Cardiac muscle cell (in vitro differentiated cells and primary cell): Measurements from ENCODE around the gene SCNM1. TPM values are rescaled to one million over a fixed set of nuclear protein-coding genes. Genes with fewer than 3 reads are reported as not detected.
"Not testable (repeated sequence)": the region's sequence is repeated elsewhere in the genome, so short reads cannot be mapped to it uniquely, and the experiment has no call there.

Experiments used
- DNase-seq, 2 donors: peaks; one replicate each; pipeline versions ENCODE4 v3.0.0 to v3.0.0-alpha.2; 2010 to 2017; ENCODE audit warnings: low read depth in 1 of 2, low spot score in 1 of 2
- H3K27ac ChIP-seq: fragments of 200-600 bp; sonication (generic); 2 replicates; pipeline ENCODE4 v1.5.1; 2016
- H3K27me3 ChIP-seq: fragments of 200-600 bp; sonication (generic); 2 replicates; pipeline ENCODE4 v1.6.0; 2016; ENCODE audit warnings: control low read depth
- H3K36me3 ChIP-seq: fragments of 200-600 bp; sonication (generic); 2 replicates; pipeline ENCODE4 v1.5.1; 2016; ENCODE audit warnings: control low read depth
- H3K4me1 ChIP-seq: fragments of 200-600 bp; sonication (generic); 2 replicates; pipeline ENCODE4 v1.8.1; 2017; ENCODE audit warnings: low read depth, mild to moderate bottlenecking, mixed run types
- H3K4me3 ChIP-seq: fragments of 200-600 bp; sonication (generic); 2 replicates; pipeline ENCODE4 v1.5.1; 2016; ENCODE audit warnings: mild to moderate bottlenecking
- H3K9me3 ChIP-seq: fragments of 200-600 bp; sonication (generic); 2 replicates; pipeline ENCODE4 v1.5.1; 2017; ENCODE audit warnings: low read depth, mild to moderate bottlenecking, control low read depth
- polyA plus RNA-seq: library from polyadenylated mRNA; unstranded; fragments of >200 nt; fragmentation: Nextera tagmentation; extraction: Ambion mirVana; gene quantifications from 2 replicates; pipeline ENCODE4 v1.2.1, GENCODE V29; 2016
- total RNA-seq: library from RNA; depleted of rRNA; stranded (reverse); fragments of >200 nt; gene quantifications from 2 replicates; pipeline ENCODE4 v1.2.3, GENCODE V29; 2016
- TF ChIP-seq, protein P1 (sequence below): IDR thresholded peaks from 2 replicates; pipeline ENCODE4 v1.5.1; 2012; ENCODE audit warnings: low read depth, mild to moderate bottlenecking, low read length

The SCNM1 gene
- total and polyA plus RNA-seq, 2 experiments from 2014 or later, result 30.8 to 80.7 TPM

DNA sequence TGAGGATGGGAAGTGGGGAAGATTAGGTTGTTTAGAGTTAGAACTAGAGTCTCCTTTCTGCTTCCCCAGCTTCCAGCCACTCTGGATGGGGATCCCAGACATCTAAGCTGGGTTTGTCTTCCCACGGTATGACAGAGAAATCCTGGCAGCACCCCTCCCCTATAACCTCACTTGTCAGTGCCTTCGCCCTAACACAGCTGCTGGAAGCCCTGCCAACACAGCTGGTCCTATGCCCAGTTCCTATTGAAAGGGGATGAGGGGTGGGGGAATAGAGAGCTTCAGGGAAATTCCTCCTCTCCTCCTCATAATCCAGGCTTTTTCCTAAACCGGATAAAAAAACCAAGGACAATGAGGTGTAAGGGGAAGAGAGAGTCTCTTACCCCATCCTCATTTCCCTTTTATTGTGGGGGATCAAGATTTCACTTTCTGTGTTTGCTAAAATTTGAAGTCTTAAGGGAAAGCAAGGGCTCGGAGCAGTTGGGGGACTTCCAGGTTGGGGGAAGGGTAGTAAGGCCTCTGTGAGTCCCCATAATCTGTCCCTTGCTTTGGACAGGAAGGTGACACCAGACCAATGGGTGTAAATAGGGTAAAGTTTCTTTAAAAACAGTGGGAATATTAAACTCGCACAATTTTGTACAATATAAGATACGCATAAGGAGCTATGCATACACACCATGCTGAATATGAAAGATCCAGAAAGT, 9.2 kb downstream of the SCNM1 start:
- Histone ChIP-seq H3K4me1 (no peaks in the 10 kb centered on the region), H3K4me3 (no peak overlapping the region), H3K9me3 (no peaks in the 10 kb centered on the region), H3K36me3 (peaks cover 26% of the 10 kb centered on the region), H3K27me3 (no peaks in the 10 kb centered on the region), H3K27ac (no peak overlapping the region)
- DNase-seq, result peak in 1 of 2 donors; percentile 23
- TF ChIP-seq, protein P1, sequence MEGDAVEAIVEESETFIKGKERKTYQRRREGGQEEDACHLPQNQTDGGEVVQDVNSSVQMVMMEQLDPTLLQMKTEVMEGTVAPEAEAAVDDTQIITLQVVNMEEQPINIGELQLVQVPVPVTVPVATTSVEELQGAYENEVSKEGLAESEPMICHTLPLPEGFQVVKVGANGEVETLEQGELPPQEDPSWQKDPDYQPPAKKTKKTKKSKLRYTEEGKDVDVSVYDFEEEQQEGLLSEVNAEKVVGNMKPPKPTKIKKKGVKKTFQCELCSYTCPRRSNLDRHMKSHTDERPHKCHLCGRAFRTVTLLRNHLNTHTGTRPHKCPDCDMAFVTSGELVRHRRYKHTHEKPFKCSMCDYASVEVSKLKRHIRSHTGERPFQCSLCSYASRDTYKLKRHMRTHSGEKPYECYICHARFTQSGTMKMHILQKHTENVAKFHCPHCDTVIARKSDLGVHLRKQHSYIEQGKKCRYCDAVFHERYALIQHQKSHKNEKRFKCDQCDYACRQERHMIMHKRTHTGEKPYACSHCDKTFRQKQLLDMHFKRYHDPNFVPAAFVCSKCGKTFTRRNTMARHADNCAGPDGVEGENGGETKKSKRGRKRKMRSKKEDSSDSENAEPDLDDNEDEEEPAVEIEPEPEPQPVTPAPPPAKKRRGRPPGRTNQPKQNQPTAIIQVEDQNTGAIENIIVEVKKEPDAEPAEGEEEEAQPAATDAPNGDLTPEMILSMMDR, result no peak

DNA sequence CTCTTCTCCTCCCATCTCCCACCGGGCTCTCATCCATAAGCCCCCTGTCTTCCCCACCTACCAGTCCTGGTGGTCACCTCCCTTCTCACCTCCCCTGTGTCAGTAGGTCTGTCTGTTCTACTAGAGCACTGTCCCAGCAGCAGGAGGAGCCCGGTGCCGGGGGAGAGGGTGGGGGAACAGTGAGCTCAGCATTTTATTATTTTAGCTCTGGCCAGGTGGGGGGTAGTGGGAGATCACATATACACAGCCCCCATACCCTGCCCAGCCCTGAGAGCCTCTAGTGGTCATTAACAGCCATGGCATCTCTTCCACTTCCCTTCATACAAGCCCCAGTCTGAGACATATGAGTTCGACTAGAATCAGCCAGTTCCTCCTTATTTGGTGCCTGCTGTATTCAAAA, 9.9 kb downstream of the SCNM1 start, which contains the start of gene TMOD4:
TSS of gene TMOD4 (minus strand) at position 119 of the 400 bp plus-strand sequence. CDS start 1,106 bp downstream, outside the sequence.
- Histone ChIP-seq H3K9me3 (no peaks in the 10 kb centered on the region), H3K36me3 (peaks cover 26% of the 10 kb centered on the region), H3K27me3 (no peaks in the 10 kb centered on the region), H3K27ac (no peak within 1 kb of the TSS), H3K4me1 (no peaks in the 10 kb centered on the region), H3K4me3 (no peak within 1 kb of the TSS)
- no peak for DNase-seq
- TF ChIP-seq, protein P1, result peak; percentile 60

DNA sequence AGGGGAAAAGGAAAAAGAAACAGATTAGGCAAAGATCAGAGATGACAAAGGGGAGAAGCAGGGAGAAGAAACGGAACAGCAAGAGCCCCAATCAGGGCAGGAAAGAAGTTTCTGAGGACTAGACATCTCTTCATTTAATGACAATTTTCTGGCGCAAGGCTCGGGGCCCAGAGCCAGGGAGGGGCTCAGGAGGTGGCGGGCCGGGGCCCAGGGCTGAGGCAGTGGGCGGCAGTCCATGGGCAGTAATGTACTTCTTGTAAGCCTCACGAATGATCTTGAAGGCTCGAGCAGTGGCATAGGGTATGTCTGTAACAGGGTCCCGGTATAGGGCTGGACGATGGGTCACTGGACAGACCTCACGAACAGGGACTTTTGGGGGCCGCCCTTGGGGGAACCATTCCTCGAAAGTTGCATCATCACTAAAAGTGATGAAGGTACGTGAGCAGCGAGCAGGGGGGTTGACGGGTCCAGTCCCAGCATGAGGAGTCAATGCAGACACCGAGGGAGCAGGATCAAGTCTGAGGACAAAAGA, 10.6 kb downstream of the SCNM1 start:
- TF ChIP-seq, protein P1, result no peak
- Histone ChIP-seq H3K4me3 (no peak overlapping the region), H3K27ac (no peak overlapping the region), H3K36me3 (peaks cover 28% of the 10 kb centered on the region), H3K9me3 (no peaks in the 10 kb centered on the region), H3K4me1 (no peaks in the 10 kb centered on the region), H3K27me3 (no peaks in the 10 kb centered on the region)
- no peak for DNase-seq

DNA sequence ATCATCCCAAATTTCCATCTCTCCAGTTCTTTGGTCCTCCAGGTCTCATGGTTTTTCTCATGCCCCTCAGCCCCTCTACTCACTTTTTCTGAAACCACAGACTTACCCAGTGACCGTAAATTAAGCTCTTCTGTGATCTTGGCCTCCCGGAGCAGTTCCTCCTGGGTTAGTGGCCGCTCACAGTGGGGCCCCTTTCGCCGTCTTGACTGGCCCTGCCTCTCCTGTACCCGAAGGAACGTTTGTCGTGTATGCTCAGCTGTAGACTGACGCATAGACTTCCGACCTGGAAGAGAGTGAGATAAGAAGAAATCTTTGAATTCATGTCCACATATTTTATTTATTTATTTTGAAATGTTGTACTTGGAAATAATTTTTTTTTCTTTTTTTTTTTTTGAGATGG, 18.3 kb downstream of the SCNM1 start:
- TF ChIP-seq, protein P1, result no peak
- Histone ChIP-seq H3K4me1 (no peaks in the 10 kb centered on the region), H3K27me3 (no peaks in the 10 kb centered on the region), H3K4me3 (no peak overlapping the region), H3K9me3 (no peaks in the 10 kb centered on the region), H3K36me3 (peaks cover 33% of the 10 kb centered on the region), H3K27ac (no peak overlapping the region)
- DNase-seq, result no peak

DNA sequence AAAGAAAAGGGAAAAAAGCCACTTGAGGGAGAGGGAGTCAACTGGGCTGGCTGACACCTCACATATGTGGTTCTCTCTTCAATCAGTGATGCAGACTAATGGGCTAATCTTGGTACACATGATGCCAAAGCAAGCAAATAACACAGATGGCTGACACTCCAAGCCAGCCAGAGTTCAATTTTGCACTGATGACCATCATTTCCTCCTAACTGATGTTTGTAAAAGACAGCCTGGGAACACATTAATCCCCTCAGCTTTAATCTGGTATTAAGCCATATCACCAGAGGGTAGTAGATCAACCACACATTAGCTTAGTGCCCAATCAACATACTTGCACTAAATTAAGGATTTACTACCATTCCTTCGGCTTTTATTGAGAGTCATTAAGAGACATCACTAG, 21.3 kb downstream of the SCNM1 start:
- no peak overlapping the region for H3K4me3 ChIP-seq
- TF ChIP-seq, protein P1, result no peak
- no peaks in the 10 kb centered on the region for H3K27me3 ChIP-seq
- no peaks in the 10 kb centered on the region for H3K4me1 ChIP-seq
- H3K27ac ChIP-seq, result no peak overlapping the region
- peaks cover 20% of the 10 kb centered on the region for H3K36me3 ChIP-seq
- no peak for DNase-seq
- H3K9me3 ChIP-seq, result no peaks in the 10 kb centered on the region

DNA sequence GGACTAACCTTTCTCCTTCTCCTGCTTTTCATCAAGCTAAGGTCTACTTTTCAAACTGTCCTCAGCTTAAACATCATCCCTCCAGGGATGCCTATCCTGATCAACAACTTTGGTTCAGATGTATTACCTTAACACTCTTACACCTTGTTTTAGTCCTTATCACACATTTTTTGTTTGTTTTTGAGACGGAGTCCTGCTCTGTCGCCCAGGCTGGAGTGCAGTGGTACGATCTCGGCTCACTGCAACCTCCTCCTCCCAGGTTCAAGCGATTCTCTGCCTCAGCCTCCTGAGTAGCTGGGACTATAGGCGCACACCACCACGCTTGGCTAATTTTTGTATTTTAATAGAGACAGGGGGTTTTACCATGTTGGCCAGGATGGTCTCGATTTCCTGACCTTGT, 22.7 kb downstream of the SCNM1 start:
- H3K36me3 ChIP-seq, H3K9me3 ChIP-seq, H3K4me1 ChIP-seq, DNase-seq, H3K27me3 ChIP-seq: not testable (repeated sequence)
- Histone ChIP-seq H3K4me3 (peak overlapping the region; percentile 84), H3K27ac (peak overlapping the region; percentile 93)
